IMR-90 (cell line): ENCODE measurements around the gene SMIM22. TPM values are rescaled to one million over a fixed set of nuclear protein-coding genes. Genes with fewer than 3 reads are reported as not detected.
A peak's percentile ranks its signal among the peaks of the same experiment; 100 is the strongest.

ENCODE experiments used
- ATAC-seq: fragments of 200-7000 bp; cut with Tn5 transposase; 2 replicates; pipeline ENCODE4 v1.9.1; 2020; ENCODE audit warnings: low read depth, mild to moderate bottlenecking, moderate library complexity
- BruUV-seq: library from RNA; stranded (reverse); fragments of 400-500 nt; replicated peaks from 2 replicates; lab custom pipeline; 2021; lab: Mats Ljungman, UMichigan
- CTCF ChIA-PET: fragments of 300-600 bp; formaldehyde crosslinking; extraction: SDS; loops from one replicate; lab custom pipeline; 2021; ENCODE audit warnings: antibody characterized with exemption; lab: Yijun Ruan, JAX
- POLR2A ChIA-PET: fragments of 300-600 bp; sonication (Branson Sonifier 250); formaldehyde crosslinking; loops from one replicate; lab custom pipeline; 2022; ENCODE audit warnings: antibody characterized with exemption; ENCODE audit not compliant: unreplicated experiment; lab: Charles Lee
- DNase-seq: peaks from one replicate; pipeline ENCODE4 v3.0.0; 2013
- H2AFZ ChIP-seq: replicated peaks from 2 replicates; pipeline ENCODE3; 2013; ENCODE audit warnings: low read length, mild to moderate bottlenecking; ENCODE audit not compliant: poor library complexity
- H2AK5ac ChIP-seq: 2 replicates; pipeline ENCODE4 v1.6.1; 2013; ENCODE audit warnings: low read depth, low read length, inconsistent platforms
- H2AK9ac ChIP-seq: replicated peaks from 2 replicates; pipeline ENCODE3; 2013; ENCODE audit warnings: mild to moderate bottlenecking, low read depth, low read length, moderate library complexity; ENCODE audit not compliant: poor library complexity
- H2BK120ac ChIP-seq: 2 replicates; pipeline ENCODE4 v1.6.1; 2013; ENCODE audit warnings: low read depth, low read length, inconsistent platforms
- H2BK15ac ChIP-seq: 3 replicates; pipeline ENCODE4 v1.6.1; 2013; ENCODE audit warnings: low read depth, low read length, inconsistent platforms
- H2BK20ac ChIP-seq: 2 replicates; pipeline ENCODE4 v1.6.1; 2013; ENCODE audit warnings: low read depth, mild to moderate bottlenecking, inconsistent platforms, low read length, moderate library complexity
- H2BK5ac ChIP-seq: 2 replicates; pipeline ENCODE4 v1.6.1; 2013; ENCODE audit warnings: mild to moderate bottlenecking, low read depth, low read length, inconsistent platforms; ENCODE audit not compliant: poor library complexity, severe bottlenecking
- H3K14ac ChIP-seq: replicated peaks from 2 replicates; pipeline ENCODE4 v1.6.1; 2013; ENCODE audit warnings: low read depth, low read length, inconsistent platforms
- H3K18ac ChIP-seq: 2 replicates; pipeline ENCODE4 v1.6.1; 2013; ENCODE audit warnings: low read depth, low read length, control low read depth
- H3K23ac ChIP-seq: 2 replicates; pipeline ENCODE4 v1.6.1; 2013; ENCODE audit warnings: low read depth, low read length, inconsistent platforms
- H3K27ac ChIP-seq: 2 replicates; pipeline ENCODE4 v1.5.1; 2013; ENCODE audit warnings: mild to moderate bottlenecking, control low read depth, low read length; ENCODE audit not compliant: insufficient read depth
- H3K27me3 ChIP-seq: 2 replicates; pipeline ENCODE4 v1.6.1; 2013; ENCODE audit warnings: low read length; ENCODE audit not compliant: control insufficient read depth, insufficient read depth
- H3K36me3 ChIP-seq: 2 replicates; pipeline ENCODE4 v1.6.1; 2013; ENCODE audit warnings: low read length, mixed read lengths; ENCODE audit not compliant: control insufficient read depth, insufficient read depth
- H3K4ac ChIP-seq: 2 replicates; pipeline ENCODE4 v1.6.1; 2013; ENCODE audit warnings: low read depth, low read length, inconsistent platforms
- H3K4me1 ChIP-seq: 2 replicates; pipeline ENCODE4 v1.6.1; 2013; ENCODE audit warnings: low read length, mixed read lengths; ENCODE audit not compliant: control insufficient read depth, insufficient read depth
- H3K4me2 ChIP-seq: 2 replicates; pipeline ENCODE4 v1.6.1; 2013; ENCODE audit warnings: low read depth, mild to moderate bottlenecking, control low read depth, low read length, moderate library complexity
- H3K4me3 ChIP-seq: 2 replicates; pipeline ENCODE4 v1.5.1; 2013; ENCODE audit warnings: low read depth, mild to moderate bottlenecking, control low read depth, low read length, moderate library complexity; ENCODE audit not compliant: insufficient read depth
- H3K56ac ChIP-seq: 2 replicates; pipeline ENCODE4 v1.6.1; 2013; ENCODE audit warnings: low read length, inconsistent platforms; ENCODE audit not compliant: insufficient read depth; ENCODE audit errors: extremely low read depth
- H3K79me1 ChIP-seq, 2 experiments: 2 replicates each; pipeline ENCODE4 v1.6.1; 2013; ENCODE audit warnings: low read length in 2 of 2, inconsistent platforms in 1 of 2, low read depth in 1 of 2
- H3K9ac ChIP-seq: 2 replicates; pipeline ENCODE4 v1.6.1; 2013; ENCODE audit warnings: low read depth, low read length, control low read depth
- H3K9me1 ChIP-seq: 2 replicates; pipeline ENCODE4 v1.6.1; 2013; ENCODE audit warnings: low read length, inconsistent platforms; ENCODE audit not compliant: insufficient read depth
- H3K9me3 ChIP-seq: 2 replicates; pipeline ENCODE4 v1.6.1; 2013; ENCODE audit warnings: low read length; ENCODE audit not compliant: control insufficient read depth, insufficient read depth
- H4K20me1 ChIP-seq: 2 replicates; pipeline ENCODE4 v1.6.1; 2013; ENCODE audit warnings: low read length, inconsistent platforms; ENCODE audit not compliant: insufficient read depth
- H4K5ac ChIP-seq: 2 replicates; pipeline ENCODE4 v1.6.1; 2013; ENCODE audit warnings: mild to moderate bottlenecking, low read depth, low read length, control low read depth
- H4K8ac ChIP-seq, 2 experiments: 2 replicates each; pipeline ENCODE4 v1.6.1; 2013; ENCODE audit warnings: low read depth in 2 of 2, low read length in 2 of 2, control low read depth in 1 of 2, inconsistent platforms in 1 of 2
- H4K91ac ChIP-seq: 2 replicates; pipeline ENCODE4 v1.6.1; 2013; ENCODE audit warnings: low read depth, low read length, inconsistent platforms; ENCODE audit not compliant: insufficient read depth
- BHLHE40 ChIP-seq: fragments of 150-350 bp; IDR thresholded peaks from 2 replicates; pipeline ENCODE4 v1.6.1; 2016; ENCODE audit warnings: mild to moderate bottlenecking, low read depth, low read length
- CEBPB ChIP-seq: IDR thresholded peaks from 2 replicates; pipeline ENCODE4 v1.6.1; 2012; ENCODE audit warnings: low read depth, low read length, improper control_type of control experiment
- CHD1 ChIP-seq: IDR thresholded peaks from 2 replicates; pipeline ENCODE4 v1.6.1; 2012; ENCODE audit warnings: low read depth, low read length, improper control_type of control experiment
- CTCF ChIP-seq: conservative IDR thresholded peaks from 2 replicates; pipeline ENCODE4 v1.5.1; 2012; ENCODE audit warnings: mild to moderate bottlenecking, low read depth, low read length, improper control_type of control experiment
- ELK1 ChIP-seq: fragments of 150-350 bp; IDR thresholded peaks from 2 replicates; pipeline ENCODE4 v1.6.1; 2016; ENCODE audit warnings: low read depth, mild to moderate bottlenecking, low read length, moderate library complexity, borderline replicate concordance
- MAFK ChIP-seq: IDR thresholded peaks from 2 replicates; pipeline ENCODE4 v1.6.1; 2012; ENCODE audit warnings: low read depth, low read length, improper control_type of control experiment
- MAZ ChIP-seq: IDR thresholded peaks from 2 replicates; pipeline ENCODE4 v1.6.1; 2012; ENCODE audit warnings: low read depth, mild to moderate bottlenecking, low read length, improper control_type of control experiment, moderate library complexity, borderline replicate concordance
- MXI1 ChIP-seq: IDR thresholded peaks from 2 replicates; pipeline ENCODE4 v1.6.1; 2012; ENCODE audit warnings: low read depth, mild to moderate bottlenecking, low read length, moderate library complexity, borderline replicate concordance
- NFE2L2 ChIP-seq: fragments of 150-350 bp; IDR thresholded peaks from 2 replicates; pipeline ENCODE4 v1.6.1; 2016; ENCODE audit warnings: low read depth, mild to moderate bottlenecking, low read length
- POLR2A ChIP-seq: IDR thresholded peaks from 2 replicates; pipeline ENCODE4 v1.6.1; 2012; ENCODE audit warnings: mild to moderate bottlenecking, low read depth, low read length
- RAD21 ChIP-seq: IDR thresholded peaks from 2 replicates; pipeline ENCODE4 v1.6.1; 2012; ENCODE audit warnings: low read length, improper control_type of control experiment
- RFX5 ChIP-seq: IDR thresholded peaks from 2 replicates; pipeline ENCODE4 v1.8.0; 2012; ENCODE audit warnings: low read depth, mild to moderate bottlenecking, low read length, moderate library complexity
- SMC3 ChIP-seq: fragments of 150-350 bp; IDR thresholded peaks from 2 replicates; pipeline ENCODE4 v1.6.1; 2016; ENCODE audit warnings: low read depth, mild to moderate bottlenecking, antibody characterized with exemption, low read length, moderate library complexity
- USF2 ChIP-seq: fragments of 150-350 bp; IDR thresholded peaks from 2 replicates; pipeline ENCODE4 v1.6.1; 2017; ENCODE audit warnings: mild to moderate bottlenecking, antibody characterized with exemption, low read length, low read depth
- WGBS, 2 experiments: methylation state at CpG; one replicate each; pipeline versions ENCODE4 v1.1.5 to v1.1.7; 2013; ENCODE audit warnings: missing lambda C conversion rate in 2 of 2; ENCODE audit not compliant: insufficient read length in 1 of 2; ENCODE audit errors: extremely low coverage in 2 of 2; 5-methylcytosine and 5-hydroxymethylcytosine counted together
- dilution Hi-C: fragments of 300-500 bp; cut with HindIII; formaldehyde crosslinking; loops from one replicate; pipeline ENCODE4 v1.14.3; 2018; ENCODE audit warnings: low sequenced_read_pairs; ENCODE audit not compliant: unreplicated experiment
- in situ Hi-C: fragments of 300-500 bp; cut with MboI; formaldehyde crosslinking; loops from 3 replicates; pipeline ENCODE4 v1.14.3; 2019; ENCODE audit warnings: low sequenced_read_pairs, inconsistent platforms, mixed read lengths
- intact Hi-C: fragments of 100-400 bp; cut with micrococcal nuclease; formaldehyde crosslinking; loops from 2 replicates; pipeline ENCODE4 v1.10.0; 2022
- polyA plus RNA-seq, 3 experiments: library from polyadenylated mRNA; depleted of rRNA; stranded (reverse); fragments of >200 nt; gene quantifications; 2 replicates each; pipeline ENCODE4 v1.2.3, GENCODE V29; 2012; ENCODE audit warnings: low replicate concordance in 1 of 3
- total RNA-seq: library from RNA; depleted of rRNA; stranded (reverse); fragments of >200 nt; gene quantifications from 2 replicates; pipeline ENCODE4 v1.2.3, GENCODE V29; 2012

The SMIM22 gene
- total and polyA plus RNA-seq, 2 of the 4 experiments (the other 2 are of a cell fraction), result not detected

- peak overlapping the region; percentile 82 for H3K56ac ChIP-seq
- BruUV-seq, result no TSS peak
- peak overlapping the region; percentile 91 for H3K4me2 ChIP-seq
- POLR2A ChIA-PET, result no interaction called here
- ATAC-seq (no peak), DNase-seq (peak; percentile 13)
- H3K23ac ChIP-seq, result peak overlapping the region; percentile 82; the same call in 1 of the 2 replicates
- peak overlapping the region; percentile 51 for H3K4me3 ChIP-seq
- H3K9me1 ChIP-seq, result peaks cover 6% of the 10 kb centered on the region
- no peaks in the 10 kb centered on the region for H3K27me3 ChIP-seq
- intact Hi-C loops, result loop anchor here (2.0 to 5.0 kb wide), 4 partner anchors 33 to 189 kb away; partner anchors contain the start of genes ANKS3, DNAAF8 and ROGDI
- peak overlapping the region; percentile 98 to 99 for H4K8ac ChIP-seq
- peak overlapping the region; percentile 83 for H2AK9ac ChIP-seq
- H3K4ac ChIP-seq, result peak overlapping the region; percentile 92
- H2BK20ac ChIP-seq, result no peak overlapping the region
- peaks cover 15% of the 10 kb centered on the region; the same call in 1 of the 2 replicates for H3K36me3 ChIP-seq
- H3K27ac ChIP-seq, result peak overlapping the region; percentile 78
- H2BK120ac ChIP-seq, result 0 out of 2 replicates have a peak overlapping the region, but pooled peaks have one; percentile 44
- H2AFZ ChIP-seq, result peak overlapping the region; percentile 94
- no peaks in the 10 kb centered on the region for H3K9me3 ChIP-seq
- peaks cover 7% of the 10 kb centered on the region for H3K4me1 ChIP-seq
- H2AK5ac ChIP-seq, result peak overlapping the region; percentile 54
- dilution Hi-C loops, result no loop called here
- peak overlapping the region; percentile 81 for H3K9ac ChIP-seq
- peak overlapping the region; percentile 90 for H4K5ac ChIP-seq
- CTCF ChIA-PET, result interaction anchor here (0.6 kb wide), 1 partner anchor 66 kb away, joined by 4 read pairs; no protein-coding TSS in a partner anchor
- in situ Hi-C loops, result loop anchor here (10.0 kb wide), 1 partner anchor 187 kb away; the partner anchor contains the start of gene SEC14L5
- 33% methylated on average over 1 of the region's 17 CpGs; no CpG with 5 or more reads in 1 of the 2 experiments for WGBS, 2 experiments
- peak overlapping the region; percentile 80 for H4K91ac ChIP-seq
- H3K18ac ChIP-seq, result peak overlapping the region; percentile 69
- H2BK5ac ChIP-seq, result peak overlapping the region; percentile 74
- peaks cover 18 to 33% of the 10 kb centered on the region in 2 experiments; a peak in 3 of 4 replicates for H3K79me1 ChIP-seq
- H4K20me1 ChIP-seq, result no peaks in the 10 kb centered on the region
- peak overlapping the region; percentile 98 for H3K14ac ChIP-seq
- H2BK15ac ChIP-seq, result peak overlapping the region; percentile 55; the same call in 1 of the 3 replicates
- no peak for TF ChIP-seq POLR2A
- TF ChIP-seq USF2, result no peak
- no peak for TF ChIP-seq ELK1
- no peak for TF ChIP-seq NFE2L2
- TF ChIP-seq MXI1, result no peak
- TF ChIP-seq BHLHE40, result no peak
- TF ChIP-seq MAZ, result no peak
- TF ChIP-seq CTCF, result no peak
- TF ChIP-seq RFX5, result no peak
- TF ChIP-seq SMC3, result no peak
- TF ChIP-seq CEBPB, result no peak
- TF ChIP-seq MAFK, result no peak
- TF ChIP-seq CHD1, result no peak
- TF ChIP-seq RAD21, result no peak
Observed at GRCh38 chr16:4767872-4768548, 27.2 kb upstream of the SMIM22 start.
